H1 (cell line): ENCODE data around the gene ARHGEF19. TPM values are rescaled to one million over a fixed set of nuclear protein-coding genes. Genes with fewer than 3 reads are reported as not detected.

Experiments
- CREB1 ChIP-seq: IDR thresholded peaks from 2 replicates; pipeline ENCODE4 v1.6.1; 2012; ENCODE audit warnings: inconsistent platforms
- EP300 ChIP-seq, 2 experiments: IDR thresholded peaks; 1 replicate in 1 of 2; 2 replicates in 1 of 2; pipeline ENCODE4 v1.6.1; 2011 to 2012; ENCODE audit warnings: low read depth in 2 of 2, low read length in 2 of 2, mild to moderate bottlenecking in 2 of 2, borderline replicate concordance in 1 of 2, inconsistent platforms in 1 of 2, moderate library complexity in 1 of 2
- GTF2F1 ChIP-seq: IDR thresholded peaks from 2 replicates; pipeline ENCODE4 v1.6.1; 2012; ENCODE audit warnings: low read depth, low read length, improper control_type of control experiment, borderline replicate concordance
- MAFK ChIP-seq: IDR thresholded peaks from 2 replicates; pipeline ENCODE4 v1.6.1; 2012; ENCODE audit warnings: low read depth, mild to moderate bottlenecking, improper control_type of control experiment, low read length
- POLR2A ChIP-seq, 2 experiments: IDR thresholded peaks; 1 replicate in 1 of 2; 2 replicates in 1 of 2; pipeline ENCODE4 v1.6.1; 2011; ENCODE audit warnings: low read depth in 2 of 2, low read length in 2 of 2, mild to moderate bottlenecking in 2 of 2; ENCODE audit errors: control extremely low read depth in 1 of 2
- RBBP5 ChIP-seq: IDR thresholded peaks from 2 replicates; pipeline ENCODE4 v1.7.1; 2012; ENCODE audit warnings: low read depth, mild to moderate bottlenecking, inconsistent platforms, low read length, moderate library complexity, borderline replicate concordance
- SIRT6 ChIP-seq: IDR thresholded peaks from one replicate; pipeline ENCODE4 v1.7.1; 2012; ENCODE audit warnings: low read length, inconsistent platforms
- SIX5 ChIP-seq: IDR thresholded peaks from 2 replicates; pipeline ENCODE4 v1.6.1; 2011; ENCODE audit warnings: mild to moderate bottlenecking, low read depth, low read length
- SP1 ChIP-seq: IDR thresholded peaks from 2 replicates; pipeline ENCODE4 v1.6.1; 2011; ENCODE audit warnings: low read depth, low read length
- TAF1 ChIP-seq: IDR thresholded peaks from 2 replicates; pipeline ENCODE4 v1.6.1; 2011; ENCODE audit warnings: mild to moderate bottlenecking, low read depth, low read length
- polyA plus RNA-seq, 7 experiments: library from polyadenylated mRNA; depleted of rRNA in 3 of 7; stranded (reverse) in 5 of 7; unstranded in 2 of 7; fragments of >200 nt in 5 of 7; fragments of 200-250 nt in 2 of 7; gene quantifications; 1 replicate in 5 of 7; 2 replicates in 1 of 7; 4 replicates in 1 of 7; pipeline versions ENCODE4 v1.2.1 to v1.2.3, GENCODE V29; 2011 to 2013; ENCODE audit warnings: missing spikeins in 2 of 7, mixed read lengths in 2 of 7
- total RNA-seq: library from RNA; stranded (reverse); fragmentation: NEBNext Ultra II Directional; extraction: Animal tissue kit (Norgen Biotek cat#: 25700); gene quantifications from 2 replicates; pipeline ENCODE4 v1.2.1, GENCODE V29; 2021

The ARHGEF19 gene
- total and polyA plus RNA-seq, 2 of the 8 experiments (the other 6 are each of a cell fraction or from before 2014, with no cell fraction given) = 47.5 to 56.4 TPM

DNA sequence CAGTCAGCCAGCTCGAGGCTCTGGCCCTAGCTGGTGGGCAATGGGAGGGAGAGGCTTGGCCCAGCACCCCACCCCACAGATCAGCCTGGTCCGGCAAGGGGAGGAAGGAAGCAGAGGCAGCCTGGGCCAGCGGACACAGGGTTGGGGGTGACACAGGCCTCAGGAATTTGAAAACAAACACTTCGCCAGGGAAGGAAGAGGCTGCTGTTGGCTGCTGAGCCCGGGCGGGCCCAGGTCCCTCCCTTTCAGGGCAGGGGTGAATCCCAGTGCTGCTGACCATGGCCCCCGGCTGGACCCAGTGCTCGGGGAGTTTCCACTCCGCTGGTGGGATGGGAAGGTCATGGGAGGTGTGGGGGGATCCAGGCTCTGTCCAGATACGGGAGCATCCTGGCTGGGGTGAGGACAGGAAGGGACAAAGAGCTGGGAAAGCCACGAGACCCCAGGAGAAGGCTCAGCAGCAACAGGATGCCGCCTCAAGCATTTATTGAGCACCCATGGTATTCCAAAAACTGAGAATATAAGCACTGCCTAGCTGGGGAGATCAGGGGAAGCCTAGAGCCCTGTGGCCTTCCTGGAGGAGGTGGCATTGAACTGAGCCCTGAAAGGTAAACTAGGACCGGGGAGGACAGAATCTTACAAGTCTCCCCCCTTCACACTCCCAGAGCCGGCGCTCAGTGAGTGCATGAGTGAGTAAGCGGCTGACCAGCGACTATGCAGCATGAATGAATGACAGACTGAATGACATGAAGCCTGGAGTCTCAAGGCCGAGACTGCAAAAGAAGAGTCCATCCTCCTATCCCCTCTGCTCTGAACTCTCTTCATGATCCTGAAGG, 30.3 kb downstream of the ARHGEF19 start (continued):
- TF ChIP-seq RBBP5 (peak; percentile 81; the same call in 1 of the 2 replicates), GTF2F1 (no peak), EP300 (IDR thresholded peaks at IDR 0.05; ENCODE audit: borderline replicate concordance in 1 of 2, low read depth in 2 of 2, low read length in 2 of 2) (0 out of 3 replicates have a peak, but pooled peaks of 1 of the 2 experiments have one; percentile 14), TAF1 (peak; percentile 50), CREB1 (0 out of 2 replicates have a peak, but pooled peaks have one; percentile 9), SIRT6 (no peak), MAFK (no peak), SP1 (0 out of 2 replicates have a peak, but pooled peaks have one; percentile 44), SIX5 (no peak), POLR2A (IDR thresholded peaks at IDR 0.05; ENCODE audit: control extremely low read depth in 1 of 2, low read depth in 2 of 2, low read length in 2 of 2) (peak in 1 of 2 experiments; percentile 69; a peak in 2 of 3 replicates)
- TF ChIP-seq, all 59 proteins: peak for 13
